ENCODE measurements around the gene NUDCD3. TPM values are rescaled to one million over a fixed set of nuclear protein-coding genes. Genes with fewer than 3 reads are reported as not detected.

Gene NUDCD3
- total RNA-seq, 1 experiment from 2014 or later, result 82.3 TPM

- DNase-seq, result no peak
- no peak for ATAC-seq
- Histone ChIP-seq H4K20me1 (ENCODE audit: low read length) (no peaks in the 10 kb centered on the region), H3F3A (ENCODE audit: low read length, unreplicated experiment) (no peaks in the 10 kb centered on the region), H3K9me3 (ENCODE audit: low read length) (no peaks in the 10 kb centered on the region), H3K9ac (ENCODE audit: low read length) (no peak overlapping the region), H3K36me3 (ENCODE audit: low read depth, low read length) (no peaks in the 10 kb centered on the region), H3K27ac (ENCODE audit: low read length) (no peak overlapping the region), H3K4me1 (ENCODE audit: insufficient read depth, low read length) (no peaks in the 10 kb centered on the region), H3K4me3 (ENCODE audit: low read length) (no peak overlapping the region), H2AFZ (ENCODE audit: low read length) (no peak overlapping the region), H3K4me2 (ENCODE audit: low read length) (no peak overlapping the region), H3K27me3 (ENCODE audit: low read length) (no peaks in the 10 kb centered on the region), H3K79me2 (ENCODE audit: low read length) (no peaks in the 10 kb centered on the region), H3K9me2 (replicated peaks; ENCODE audit: low read length) (no peaks in the 10 kb centered on the region)
- ChIA-PET POLR2A (ENCODE audit: unreplicated experiment) (no interaction called here), CTCF (no interaction called here)
- no TSS peak for BruUV-seq (replicated peaks)
- intact Hi-C loops (cut with micrococcal nuclease), result no loop called here
- no peak for TF ChIP-seq EZH2phosphoT487 (IDR thresholded peaks at IDR 0.05; ENCODE audit: borderline replicate concordance, low read length)
- no peak for TF ChIP-seq CTCF (conservative IDR thresholded peaks at IDR 0.05; ENCODE audit: low read depth, low read length)
- TF ChIP-seq EZH2 (IDR thresholded peaks at IDR 0.05; ENCODE audit: low read length, unreplicated experiment), result no peak
These were observed 151.9 kb downstream of the NUDCD3 start for GRCh38 chr7:44338600-44338999.

GRCh38 chr7:44336491-44336890, 154.0 kb downstream of the NUDCD3 start:
- ATAC-seq (no peak), DNase-seq (no peak)
- Histone ChIP-seq H3K9ac (ENCODE audit: low read length) (no peak overlapping the region), H2AFZ (ENCODE audit: low read length) (no peak overlapping the region), H3K9me3 (ENCODE audit: low read length) (no peaks in the 10 kb centered on the region), H3K27me3 (ENCODE audit: low read length) (no peaks in the 10 kb centered on the region), H3K4me1 (ENCODE audit: insufficient read depth, low read length) (no peaks in the 10 kb centered on the region), H3K36me3 (ENCODE audit: low read depth, low read length) (no peaks in the 10 kb centered on the region), H3K79me2 (ENCODE audit: low read length) (no peaks in the 10 kb centered on the region), H3K9me2 (replicated peaks; ENCODE audit: low read length) (no peaks in the 10 kb centered on the region), H3F3A (ENCODE audit: low read length, unreplicated experiment) (no peaks in the 10 kb centered on the region), H3K27ac (ENCODE audit: low read length) (no peak overlapping the region), H4K20me1 (ENCODE audit: low read length) (no peaks in the 10 kb centered on the region), H3K4me3 (ENCODE audit: low read length) (no peak overlapping the region), H3K4me2 (ENCODE audit: low read length) (no peak overlapping the region)
- intact Hi-C loops (cut with micrococcal nuclease), result no loop called here
- TF ChIP-seq CTCF (conservative IDR thresholded peaks at IDR 0.05; ENCODE audit: low read depth, low read length), result no peak
- ChIA-PET POLR2A (ENCODE audit: unreplicated experiment) (no interaction called here), CTCF (no interaction called here)
- no TSS peak for BruUV-seq (replicated peaks)

- no TSS peak for BruUV-seq (replicated peaks)
- Histone ChIP-seq H3K4me1 (ENCODE audit: insufficient read depth, low read length) (no peaks in the 10 kb centered on the region), H3K9me3 (ENCODE audit: low read length) (no peaks in the 10 kb centered on the region), H3K79me2 (ENCODE audit: low read length) (no peaks in the 10 kb centered on the region), H2AFZ (ENCODE audit: low read length) (no peak overlapping the region), H4K20me1 (ENCODE audit: low read length) (no peaks in the 10 kb centered on the region), H3K27ac (ENCODE audit: low read length) (no peak overlapping the region), H3K4me3 (ENCODE audit: low read length) (no peak overlapping the region), H3K4me2 (ENCODE audit: low read length) (no peak overlapping the region), H3K27me3 (ENCODE audit: low read length) (no peaks in the 10 kb centered on the region), H3F3A (ENCODE audit: low read length, unreplicated experiment) (no peaks in the 10 kb centered on the region), H3K36me3 (ENCODE audit: low read depth, low read length) (no peaks in the 10 kb centered on the region), H3K9me2 (replicated peaks; ENCODE audit: low read length) (no peaks in the 10 kb centered on the region), H3K9ac (ENCODE audit: low read length) (no peak overlapping the region)
- TF ChIP-seq EZH2phosphoT487 (IDR thresholded peaks at IDR 0.05; ENCODE audit: borderline replicate concordance, low read length), result no peak
- TF ChIP-seq CTCF (conservative IDR thresholded peaks at IDR 0.05; ENCODE audit: low read depth, low read length), result no peak
- no peak for TF ChIP-seq EZH2 (IDR thresholded peaks at IDR 0.05; ENCODE audit: low read length, unreplicated experiment)
- intact Hi-C loops (cut with micrococcal nuclease), result no loop called here
- POLR2A ChIA-PET (ENCODE audit: unreplicated experiment), result no interaction called here
- DNase-seq (no peak), ATAC-seq (no peak)
- CTCF ChIA-PET, result no interaction called here
These were observed 155.3 kb downstream of the NUDCD3 start for GRCh38 chr7:44335184-44335583.

All from PC-3 (cell line).